ENCODE measurements around the gene CFAP20DC. TPM values are rescaled to one million over a fixed set of nuclear protein-coding genes. Genes with fewer than 3 reads are reported as not detected.

The CFAP20DC gene
- total and polyA plus RNA-seq, 10 of the 15 experiments (the other 5 are each of a cell fraction or from before 2014, with no cell fraction given), result 0.53 to 11.6 (median 2.0) TPM

GRCh38 chr3:58993547-58993946, 56.3 kb downstream of the CFAP20DC start:
- 67% methylated on average over 2 of the region's 2 CpGs for WGBS (ENCODE audit: insufficient coverage, insufficient replicate concordance, low lambda C conversion rate, missing lambda C conversion rate)
- H3K4me3 ChIP-seq, result no peak overlapping the region
- intact Hi-C loops (cut with micrococcal nuclease; ENCODE audit: unreplicated experiment) (loop anchor here (10.0 kb wide), 1 partner anchor 861 kb away; no protein-coding TSS in a partner anchor), in situ Hi-C loops (cut with MboI) (no loop called here)
- SMC1A ChIA-PET (ENCODE audit: uncharacterized antibody, unreplicated experiment), result interaction anchor here (0.9 to 3.8 kb wide), 10 partner anchors 8 to 169 kb away, joined by 3 to 26 read pairs (median 5); no protein-coding TSS in a partner anchor
- H3K9me3 ChIP-seq (replicated peaks; ENCODE audit: control insufficient read depth, insufficient read depth, low read length), result no peaks in the 10 kb centered on the region
- no peak overlapping the region for H3K27ac ChIP-seq (ENCODE audit: control insufficient read depth, insufficient read depth)
- CTCF ChIA-PET, result interaction anchor here (1.0 to 7.5 kb wide), 12 partner anchors 11 to 227 kb away, joined by 3 to 116 read pairs (median 6); no protein-coding TSS in a partner anchor
- FAIRE-seq (no peak), ATAC-seq (no peak), DNase-seq (ENCODE audit: low read depth, low spot score) (no peak)
- H3K4me2 ChIP-seq (ENCODE audit: control insufficient read depth, insufficient read depth), result no peak overlapping the region
- POLR2A ChIA-PET, result interaction anchor here (0.6 to 1.1 kb wide), 2 partner anchors 48 to 50 kb away, joined by 3 read pairs; no protein-coding TSS in a partner anchor
- H3K79me2 ChIP-seq (ENCODE audit: control insufficient read depth, insufficient read depth, low read length), result no peaks in the 10 kb centered on the region
- BruUV-seq (replicated peaks), result no TSS peak
- no peak overlapping the region for H3K9ac ChIP-seq (ENCODE audit: control insufficient read depth, insufficient read depth, low read length)
- no peak overlapping the region for H2AFZ ChIP-seq (ENCODE audit: control insufficient read depth, low read depth, low read length)
- no peaks in the 10 kb centered on the region for H3K36me3 ChIP-seq (ENCODE audit: control insufficient read depth in 2 of 2, insufficient read depth in 2 of 2, low read length in 1 of 2)
- H3K27me3 ChIP-seq (replicated peaks in 1 of 2; ENCODE audit: control insufficient read depth in 2 of 2, insufficient read depth in 2 of 2, low read length in 1 of 2), result no peaks in the 10 kb centered on the region
- no peaks in the 10 kb centered on the region for H4K20me1 ChIP-seq (ENCODE audit: control insufficient read depth, insufficient read depth)
- RAD21 ChIA-PET (ENCODE audit: unreplicated experiment), result interaction anchor here (1.4 to 6.5 kb wide), 3 partner anchors 60 to 864 kb away, joined by 7 to 67 read pairs (median 29); no protein-coding TSS in a partner anchor
- no peaks in the 10 kb centered on the region for H3K4me1 ChIP-seq (ENCODE audit: control insufficient read depth, insufficient read depth, low read length)
- TF ChIP-seq, protein P1, sequence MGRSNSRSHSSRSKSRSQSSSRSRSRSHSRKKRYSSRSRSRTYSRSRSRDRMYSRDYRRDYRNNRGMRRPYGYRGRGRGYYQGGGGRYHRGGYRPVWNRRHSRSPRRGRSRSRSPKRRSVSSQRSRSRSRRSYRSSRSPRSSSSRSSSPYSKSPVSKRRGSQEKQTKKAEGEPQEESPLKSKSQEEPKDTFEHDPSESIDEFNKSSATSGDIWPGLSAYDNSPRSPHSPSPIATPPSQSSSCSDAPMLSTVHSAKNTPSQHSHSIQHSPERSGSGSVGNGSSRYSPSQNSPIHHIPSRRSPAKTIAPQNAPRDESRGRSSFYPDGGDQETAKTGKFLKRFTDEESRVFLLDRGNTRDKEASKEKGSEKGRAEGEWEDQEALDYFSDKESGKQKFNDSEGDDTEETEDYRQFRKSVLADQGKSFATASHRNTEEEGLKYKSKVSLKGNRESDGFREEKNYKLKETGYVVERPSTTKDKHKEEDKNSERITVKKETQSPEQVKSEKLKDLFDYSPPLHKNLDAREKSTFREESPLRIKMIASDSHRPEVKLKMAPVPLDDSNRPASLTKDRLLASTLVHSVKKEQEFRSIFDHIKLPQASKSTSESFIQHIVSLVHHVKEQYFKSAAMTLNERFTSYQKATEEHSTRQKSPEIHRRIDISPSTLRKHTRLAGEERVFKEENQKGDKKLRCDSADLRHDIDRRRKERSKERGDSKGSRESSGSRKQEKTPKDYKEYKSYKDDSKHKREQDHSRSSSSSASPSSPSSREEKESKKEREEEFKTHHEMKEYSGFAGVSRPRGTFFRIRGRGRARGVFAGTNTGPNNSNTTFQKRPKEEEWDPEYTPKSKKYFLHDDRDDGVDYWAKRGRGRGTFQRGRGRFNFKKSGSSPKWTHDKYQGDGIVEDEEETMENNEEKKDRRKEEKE (IDR thresholded peaks at IDR 0.05), result no peak
- TF ChIP-seq, protein P2, sequence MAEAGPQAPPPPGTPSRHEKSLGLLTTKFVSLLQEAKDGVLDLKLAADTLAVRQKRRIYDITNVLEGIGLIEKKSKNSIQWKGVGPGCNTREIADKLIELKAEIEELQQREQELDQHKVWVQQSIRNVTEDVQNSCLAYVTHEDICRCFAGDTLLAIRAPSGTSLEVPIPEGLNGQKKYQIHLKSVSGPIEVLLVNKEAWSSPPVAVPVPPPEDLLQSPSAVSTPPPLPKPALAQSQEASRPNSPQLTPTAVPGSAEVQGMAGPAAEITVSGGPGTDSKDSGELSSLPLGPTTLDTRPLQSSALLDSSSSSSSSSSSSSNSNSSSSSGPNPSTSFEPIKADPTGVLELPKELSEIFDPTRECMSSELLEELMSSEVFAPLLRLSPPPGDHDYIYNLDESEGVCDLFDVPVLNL (IDR thresholded peaks at IDR 0.05; ENCODE audit: low read depth, low read length), result no peak
